ENCODE measurements around the gene SGK1.
"Not testable (repeated sequence)": the region's sequence is repeated elsewhere in the genome, so short reads cannot be mapped to it uniquely, and the experiment has no call there.

Gene SGK1

GRCh38 chr6:134207421-134207820 lies 110.5 kb downstream of the SGK1 start:
- Histone ChIP-seq H3K4me1 (peaks cover 0 to 17% (median 0%) of the 10 kb centered on the region in 10 experiments; a peak in 3 of 20 replicates), H3K36me3 (peaks cover 5 to 67% (median 21%) of the 10 kb centered on the region in 11 experiments; a peak in 16 of 22 replicates), H3K9me3 (replicated peaks in 1 of 11) (peaks cover 17 to 23% (median 20%) of the 10 kb centered on the region in 11 experiments), H3K27me3 (no peaks in the 10 kb centered on the region), H3K4me3 (no peak overlapping the region), H3K27ac (no peak overlapping the region), H3K4me2 (no peak overlapping the region), H4K20me1 (no peaks in the 10 kb centered on the region), H3K9ac (no peak overlapping the region)
- no peak for TF ChIP-seq Cebpa-rat (IDR thresholded peaks at IDR 0.05)

GRCh38 chr6:134205366-134205765 lies 112.5 kb downstream of the SGK1 start:
- TF ChIP-seq Cebpa-rat (IDR thresholded peaks at IDR 0.05): no peak
- H4K20me1 ChIP-seq: no peaks in the 10 kb centered on the region
- no peak overlapping the region for H3K4me2 ChIP-seq
- no peak overlapping the region for H3K9ac ChIP-seq
- no peaks in the 10 kb centered on the region for H3K27me3 ChIP-seq
- no peak overlapping the region for H3K27ac ChIP-seq
- H3K9me3 ChIP-seq (replicated peaks in 1 of 11): peaks cover 17 to 26% (median 20%) of the 10 kb centered on the region in 11 experiments
- H3K4me3 ChIP-seq: no peak overlapping the region
- H3K36me3 ChIP-seq: peaks cover 5 to 63% (median 24%) of the 10 kb centered on the region in 11 experiments; a peak in 16 of 22 replicates
- peaks cover 0 to 21% (median 0%) of the 10 kb centered on the region in 10 experiments; a peak in 8 of 20 replicates for H3K4me1 ChIP-seq

- H3K9me3 ChIP-seq (replicated peaks in 1 of 11): peaks cover 17 to 26% (median 20%) of the 10 kb centered on the region in 11 experiments
- not testable (repeated sequence) for H4K20me1 ChIP-seq, H3K4me2 ChIP-seq, H3K27me3 ChIP-seq, H3K9ac ChIP-seq, H3K27ac ChIP-seq, H3K4me3 ChIP-seq
- H3K36me3 ChIP-seq: peaks cover 5 to 57% (median 24%) of the 10 kb centered on the region in 11 experiments; a peak in 16 of 22 replicates
- H3K4me1 ChIP-seq: peaks cover 0 to 21% (median 0%) of the 10 kb centered on the region in 10 experiments; a peak in 8 of 20 replicates
These were observed 113.2 kb downstream of the SGK1 start for GRCh38 chr6:134204759-134205158.

GRCh38 chr6:134204031-134204430 lies 113.9 kb downstream of the SGK1 start:
- Histone ChIP-seq H3K27ac (no peak overlapping the region), H3K36me3 (peaks cover 5 to 58% (median 27%) of the 10 kb centered on the region in 11 experiments; a peak in 17 of 22 replicates), H4K20me1 (no peaks in the 10 kb centered on the region), H3K9ac (no peak overlapping the region), H3K4me2 (no peak overlapping the region), H3K27me3 (no peaks in the 10 kb centered on the region), H3K9me3 (replicated peaks in 1 of 11) (peaks cover 18 to 27% (median 21%) of the 10 kb centered on the region in 11 experiments), H3K4me1 (peaks cover 0 to 19% (median under 1%) of the 10 kb centered on the region in 10 experiments; a peak in 8 of 20 replicates), H3K4me3 (no peak overlapping the region)
- no peak for TF ChIP-seq Cebpa-rat (IDR thresholded peaks at IDR 0.05)

- Histone ChIP-seq H3K9ac (no peak overlapping the region), H3K4me3 (no peak overlapping the region), H4K20me1 (no peaks in the 10 kb centered on the region), H3K27ac (no peak overlapping the region; a peak in 1 of 22 replicates), H3K36me3 (peaks cover 4 to 71% (median 27%) of the 10 kb centered on the region in 11 experiments; a peak in 17 of 22 replicates), H3K4me1 (peaks cover 0 to 24% (median 4%) of the 10 kb centered on the region in 10 experiments; a peak in 11 of 20 replicates), H3K9me3 (replicated peaks in 1 of 11) (peaks cover 18 to 34% (median 22%) of the 10 kb centered on the region in 11 experiments), H3K4me2 (peak overlapping the region in 5 of 11 experiments; percentile 1 to 45 (median 33); a peak in 6 of 22 replicates), H3K27me3 (no peaks in the 10 kb centered on the region)
- TF ChIP-seq Cebpa-rat (IDR thresholded peaks at IDR 0.05): no peak; a peak in 1 of 22 replicates
These were observed 116.2 kb downstream of the SGK1 start for GRCh38 chr6:134201716-134202115.

GRCh38 chr6:134199848-134200606 lies 117.9 kb downstream of the SGK1 start:
- peaks cover 18 to 34% (median 22%) of the 10 kb centered on the region in 11 experiments for H3K9me3 ChIP-seq (replicated peaks in 1 of 11)
- no peak overlapping the region for H3K4me2 ChIP-seq
- TF ChIP-seq Cebpa-rat (IDR thresholded peaks at IDR 0.05): no peak
- H3K27ac ChIP-seq: no peak overlapping the region
- H3K27me3 ChIP-seq: no peaks in the 10 kb centered on the region
- peaks cover 0 to 32% (median 8%) of the 10 kb centered on the region in 10 experiments; a peak in 12 of 20 replicates for H3K4me1 ChIP-seq
- H3K36me3 ChIP-seq: peaks cover 4 to 72% (median 24%) of the 10 kb centered on the region in 11 experiments; a peak in 17 of 22 replicates
- H4K20me1 ChIP-seq: no peaks in the 10 kb centered on the region
- H3K4me3 ChIP-seq: no peak overlapping the region
- H3K9ac ChIP-seq: no peak overlapping the region

- no peak for TF ChIP-seq Cebpa-rat (IDR thresholded peaks at IDR 0.05)
- peaks cover 0 to 71% (median 14%) of the 10 kb centered on the region in 11 experiments; a peak in 15 of 22 replicates for H3K36me3 ChIP-seq
- no peak overlapping the region for H3K9ac ChIP-seq
- H3K4me2 ChIP-seq: no peak overlapping the region
- H4K20me1 ChIP-seq: no peaks in the 10 kb centered on the region
- no peaks in the 10 kb centered on the region for H3K27me3 ChIP-seq
- H3K9me3 ChIP-seq (replicated peaks in 1 of 11): peaks cover 2 to 27% (median 8%) of the 10 kb centered on the region in 11 experiments; a peak in 20 of 22 replicates
- H3K4me1 ChIP-seq: peaks cover 0 to 32% (median 8%) of the 10 kb centered on the region in 10 experiments; a peak in 12 of 20 replicates
- H3K4me3 ChIP-seq: no peak overlapping the region
- no peak overlapping the region for H3K27ac ChIP-seq
These were observed 119.8 kb downstream of the SGK1 start for GRCh38 chr6:134198093-134198492.

- H3K4me1 ChIP-seq: peaks cover 0 to 32% (median 8%) of the 10 kb centered on the region in 10 experiments; a peak in 12 of 20 replicates
- not testable (repeated sequence) for H3K4me2 ChIP-seq, H3K9ac ChIP-seq, H3K27ac ChIP-seq, H4K20me1 ChIP-seq, H3K27me3 ChIP-seq, H3K4me3 ChIP-seq
- peaks cover 0 to 69% (median 10%) of the 10 kb centered on the region in 11 experiments; a peak in 15 of 22 replicates for H3K36me3 ChIP-seq
- peaks cover 0 to 23% (median 4%) of the 10 kb centered on the region in 11 experiments; a peak in 14 of 22 replicates for H3K9me3 ChIP-seq (replicated peaks in 1 of 11)
These were observed 120.2 kb downstream of the SGK1 start for GRCh38 chr6:134197685-134198084.

- peaks cover 0 to 63% (median 8%) of the 10 kb centered on the region in 11 experiments; a peak in 15 of 22 replicates for H3K36me3 ChIP-seq
- no peak overlapping the region for H3K27ac ChIP-seq
- peaks cover 0 to 31% (median 7%) of the 10 kb centered on the region in 10 experiments; a peak in 12 of 20 replicates for H3K4me1 ChIP-seq
- no peak for TF ChIP-seq Cebpa-rat (IDR thresholded peaks at IDR 0.05)
- peaks cover 0 to 23% (median 5%) of the 10 kb centered on the region in 11 experiments; a peak in 6 of 22 replicates for H3K9me3 ChIP-seq (replicated peaks in 1 of 11)
- H3K4me2 ChIP-seq: peak overlapping the region in 7 of 11 experiments; percentile 11 to 44 (median 17); a peak in 6 of 22 replicates
- no peak overlapping the region for H3K9ac ChIP-seq
- no peak overlapping the region for H3K4me3 ChIP-seq
- H4K20me1 ChIP-seq: no peaks in the 10 kb centered on the region
- H3K27me3 ChIP-seq: no peaks in the 10 kb centered on the region
These were observed 121.2 kb downstream of the SGK1 start for GRCh38 chr6:134196568-134197193.

Measured in BLaER1 treated with 17β-estradiol and CSF1 and Interleukin-3, amounts not matched to agents 10 nM and 100 nM (cell line).